ENCODE measurements around the gene NXNL1. TPM values are rescaled to one million over a fixed set of nuclear protein-coding genes. Genes with fewer than 3 reads are reported as not detected.

NXNL1 gene
- total RNA-seq, 1 experiment from 2014 or later, result not detected

DNA sequence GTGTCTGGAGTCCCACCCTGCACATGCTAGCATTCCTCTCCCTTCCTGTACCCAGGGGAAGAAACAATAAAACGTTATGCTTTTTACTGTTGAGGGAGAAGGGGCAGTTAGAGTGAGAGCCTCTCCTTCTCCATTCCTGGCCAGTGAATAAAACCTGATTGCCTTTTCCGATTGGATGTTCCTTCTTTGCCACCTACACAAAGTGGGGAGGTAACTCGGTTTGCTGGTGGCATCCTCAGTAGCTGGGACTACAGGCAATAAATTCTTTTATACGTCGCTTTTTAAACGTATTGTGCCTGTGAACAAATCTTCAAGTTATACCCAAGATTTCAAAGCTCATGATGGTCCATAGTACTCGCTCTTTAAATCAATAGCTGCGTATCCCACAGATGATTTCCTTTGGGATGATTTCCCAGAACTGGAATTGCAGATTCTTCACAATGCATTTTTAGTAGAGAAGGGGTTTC, 41.5 kb downstream of the NXNL1 start:
- Mint-ChIP-seq H3K9me3 (no peaks in the 10 kb centered on the region; a peak in 1 of 5 replicates), H3K27ac (peak overlapping the region; percentile 95 to 97 (median 97))

More for the DNA sequence above, 41.5 kb downstream of the NXNL1 start:
- Histone ChIP-seq H3K4me1 (ENCODE audit: insufficient read depth, low read length) (no peaks in the 10 kb centered on the region; the same call in 1 of the 2 replicates), H3K27ac (ENCODE audit: insufficient read length, low read depth, low read length) (peak overlapping the region; percentile 3), H2BK15ac (ENCODE audit: low read depth, low read length) (no peak overlapping the region), H2BK20ac (ENCODE audit: low read depth, low read length, poor library complexity, severe bottlenecking) (no peak overlapping the region), H2BK120ac (ENCODE audit: low read depth, low read length, poor library complexity, severe bottlenecking) (no peak overlapping the region), H2BK5ac (ENCODE audit: insufficient read length, low read length) (no peak overlapping the region), H3K56ac (ENCODE audit: insufficient read length, low read depth, low read length) (no peak overlapping the region), H4K91ac (ENCODE audit: insufficient read length, low read depth, low read length) (no peak overlapping the region), H4K20me1 (ENCODE audit: control insufficient read depth, insufficient read depth, insufficient read length) (no peaks in the 10 kb centered on the region), H4K5ac (ENCODE audit: insufficient read length, low read depth, low read length) (no peak overlapping the region), H2AK5ac (ENCODE audit: insufficient read length, low read length) (no peak overlapping the region), H3T11ph (ENCODE audit: low read length) (no peak overlapping the region), H3K23ac (ENCODE audit: insufficient read length, low read depth, low read length) (no peak overlapping the region), H3K27me3 (ENCODE audit: insufficient read depth, low read length) (no peaks in the 10 kb centered on the region), H3K9me3 (ENCODE audit: control insufficient read depth, low read depth, low read length) (no peaks in the 10 kb centered on the region), H2AFZ (ENCODE audit: low read length) (no peak overlapping the region), H3K4ac (ENCODE audit: low read depth, low read length) (no peak overlapping the region), H3K4me2 (ENCODE audit: insufficient read depth, insufficient read length, low read length) (peak overlapping the region; percentile 70), H2BK12ac (ENCODE audit: insufficient read length, low read depth, low read length) (no peak overlapping the region), H3K14ac (ENCODE audit: insufficient read depth, low read length) (no peak overlapping the region), H4K8ac (replicated peaks; ENCODE audit: insufficient read length, low read depth, low read length) (no peak overlapping the region), H3K18ac (ENCODE audit: insufficient read length, low read depth, low read length) (no peak overlapping the region), H3K9ac (ENCODE audit: extremely low read depth, insufficient read length, low read length) (peak overlapping the region; percentile 11), H3K79me2 (ENCODE audit: insufficient read depth, low read length) (no peaks in the 10 kb centered on the region), H3K79me1 (ENCODE audit: insufficient read depth, low read depth, low read length, poor library complexity, severe bottlenecking) (no peaks in the 10 kb centered on the region), H3K23me2 (ENCODE audit: insufficient read length, low read depth, low read length, poor library complexity, severe bottlenecking) (peaks cover 7% of the 10 kb centered on the region)
- TF ChIP-seq, protein P1, sequence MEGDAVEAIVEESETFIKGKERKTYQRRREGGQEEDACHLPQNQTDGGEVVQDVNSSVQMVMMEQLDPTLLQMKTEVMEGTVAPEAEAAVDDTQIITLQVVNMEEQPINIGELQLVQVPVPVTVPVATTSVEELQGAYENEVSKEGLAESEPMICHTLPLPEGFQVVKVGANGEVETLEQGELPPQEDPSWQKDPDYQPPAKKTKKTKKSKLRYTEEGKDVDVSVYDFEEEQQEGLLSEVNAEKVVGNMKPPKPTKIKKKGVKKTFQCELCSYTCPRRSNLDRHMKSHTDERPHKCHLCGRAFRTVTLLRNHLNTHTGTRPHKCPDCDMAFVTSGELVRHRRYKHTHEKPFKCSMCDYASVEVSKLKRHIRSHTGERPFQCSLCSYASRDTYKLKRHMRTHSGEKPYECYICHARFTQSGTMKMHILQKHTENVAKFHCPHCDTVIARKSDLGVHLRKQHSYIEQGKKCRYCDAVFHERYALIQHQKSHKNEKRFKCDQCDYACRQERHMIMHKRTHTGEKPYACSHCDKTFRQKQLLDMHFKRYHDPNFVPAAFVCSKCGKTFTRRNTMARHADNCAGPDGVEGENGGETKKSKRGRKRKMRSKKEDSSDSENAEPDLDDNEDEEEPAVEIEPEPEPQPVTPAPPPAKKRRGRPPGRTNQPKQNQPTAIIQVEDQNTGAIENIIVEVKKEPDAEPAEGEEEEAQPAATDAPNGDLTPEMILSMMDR (conservative IDR thresholded peaks at IDR 0.05), result no peak
- DNase-seq, result no peak
- no CpG with 5 or more reads among the region's 8 CpGs for WGBS (ENCODE audit: extremely low coverage, insufficient read length, low lambda C conversion rate)
- Mint-ChIP-seq H3K4me1 (peaks cover 27 to 40% of the 10 kb centered on the region in 2 experiments), H3K4me3 (peak overlapping the region; percentile 84 to 94), H3K36me3 (ENCODE audit: insufficient read depth in 1 of 3, low read depth in 3 of 3) (peaks cover 3 to 15% (median 4%) of the 10 kb centered on the region in 3 experiments; a peak in 3 of 7 replicates), H3K27me3 (ENCODE audit: low read depth) (peaks cover 24% of the 10 kb centered on the region)
